COLO829 (cell line): ENCODE measurements around the gene LRRC3.
"Not testable (repeated sequence)": the region's sequence is repeated elsewhere in the genome, so short reads cannot be mapped to it uniquely, and the experiment has no call there.

ENCODE experiments used
- DNase-seq: peaks from one replicate; pipeline ENCODE4 v3.0.0; 2012; ENCODE audit warnings: low spot score

The LRRC3 gene

DNA sequence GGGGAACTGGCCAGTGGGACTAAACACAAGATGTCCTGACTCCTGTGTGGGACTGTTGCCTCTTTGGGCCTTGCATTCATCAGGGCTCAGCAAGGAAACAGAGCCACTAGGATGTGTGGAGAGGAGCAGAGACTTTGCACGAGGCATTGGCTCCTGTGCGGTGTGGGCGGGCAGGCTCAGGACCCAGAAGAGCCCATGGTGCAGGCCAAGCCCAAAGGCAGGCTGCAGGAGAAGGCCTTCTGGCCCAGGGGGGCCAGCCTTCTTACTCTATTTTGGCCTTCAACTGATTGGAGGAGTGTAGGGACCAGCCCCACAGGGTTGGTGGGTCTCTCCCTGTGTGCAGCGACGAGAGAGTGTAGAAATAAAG lies 23.5 kb downstream of the LRRC3 start:
- DNase-seq: no peak

- not testable (repeated sequence) for DNase-seq
Measured at GRCh38 chr21:44479556-44480199, 24.4 kb downstream of the LRRC3 start.

DNA sequence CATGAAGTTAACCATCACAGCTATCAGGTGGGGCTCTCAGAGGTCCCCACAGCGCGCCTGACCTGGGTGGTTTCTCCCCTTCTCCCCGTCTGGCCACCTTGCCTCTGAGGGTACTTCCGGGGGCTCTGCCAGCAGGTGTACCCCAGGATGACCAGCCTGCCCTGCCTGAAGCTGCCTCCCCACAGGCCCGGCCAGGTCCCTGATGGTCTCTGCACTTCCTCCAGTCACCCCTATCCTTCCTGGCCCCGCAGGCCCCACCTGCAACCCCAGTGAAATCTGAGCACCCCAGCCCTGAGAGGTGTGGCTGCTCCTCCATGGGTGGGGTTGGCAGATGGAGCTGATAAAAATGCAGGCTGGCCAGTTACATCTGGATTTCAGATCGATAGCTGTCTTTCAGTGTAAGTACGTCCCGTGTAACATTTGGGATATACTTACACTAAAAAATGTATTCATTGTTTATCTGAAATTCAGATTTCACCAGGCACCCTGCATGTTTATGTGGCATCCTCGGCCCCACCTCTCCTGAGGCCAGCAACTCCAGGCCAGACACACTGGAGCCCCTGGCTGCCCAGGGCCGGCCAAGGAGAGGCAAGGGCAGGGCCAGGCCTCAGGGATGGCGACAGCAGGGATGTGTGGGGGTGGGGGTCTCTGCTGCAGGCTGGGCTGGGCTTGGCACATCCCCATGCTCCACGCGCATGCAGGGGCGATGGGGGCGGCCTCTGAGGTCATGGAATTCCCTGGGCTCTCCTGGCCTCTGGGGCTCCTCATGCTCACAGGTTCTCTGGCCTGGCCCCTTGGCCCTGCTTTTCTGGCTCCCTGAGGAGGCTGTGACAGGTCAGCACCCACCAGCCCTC lies 25.1 kb downstream of the LRRC3 start:
- DNase-seq: no peak

DNA sequence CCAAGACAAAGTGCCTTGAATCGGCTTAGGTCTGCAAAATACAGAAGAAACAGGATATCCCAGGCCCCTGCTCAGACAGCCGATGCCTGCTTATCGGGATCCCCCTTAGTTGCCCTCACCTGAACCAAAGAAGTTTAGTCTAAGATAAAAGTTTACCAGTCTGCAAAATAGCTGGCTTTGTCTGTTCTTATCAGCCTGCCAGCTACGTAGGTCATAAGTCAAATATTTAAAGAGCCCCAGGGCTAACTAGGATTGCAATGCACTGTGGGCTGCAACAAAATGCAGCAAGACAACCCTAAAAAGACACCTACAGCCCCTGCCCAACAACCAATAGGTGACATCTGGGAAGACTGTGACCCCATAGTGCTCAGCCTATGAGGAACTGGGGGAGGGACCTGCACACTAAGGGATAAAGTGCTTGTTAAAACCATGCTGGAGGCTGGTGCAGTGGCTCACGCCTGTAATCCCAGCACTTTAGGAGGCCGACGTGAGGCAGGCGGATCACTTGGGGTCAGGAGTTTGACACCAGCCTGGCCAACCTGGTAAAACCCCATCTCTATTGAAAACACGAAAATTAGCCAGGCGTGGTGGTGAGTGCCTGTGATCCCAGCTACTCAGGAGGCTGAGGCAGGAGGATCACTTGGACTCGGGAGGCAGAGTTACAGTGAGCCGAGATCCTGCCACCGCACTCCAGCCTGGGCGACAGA lies 27.4 kb downstream of the LRRC3 start:
- no peak for DNase-seq

- DNase-seq: no peak
Measured at GRCh38 chr21:44483288-44484237, 28.3 kb downstream of the LRRC3 start.

DNA sequence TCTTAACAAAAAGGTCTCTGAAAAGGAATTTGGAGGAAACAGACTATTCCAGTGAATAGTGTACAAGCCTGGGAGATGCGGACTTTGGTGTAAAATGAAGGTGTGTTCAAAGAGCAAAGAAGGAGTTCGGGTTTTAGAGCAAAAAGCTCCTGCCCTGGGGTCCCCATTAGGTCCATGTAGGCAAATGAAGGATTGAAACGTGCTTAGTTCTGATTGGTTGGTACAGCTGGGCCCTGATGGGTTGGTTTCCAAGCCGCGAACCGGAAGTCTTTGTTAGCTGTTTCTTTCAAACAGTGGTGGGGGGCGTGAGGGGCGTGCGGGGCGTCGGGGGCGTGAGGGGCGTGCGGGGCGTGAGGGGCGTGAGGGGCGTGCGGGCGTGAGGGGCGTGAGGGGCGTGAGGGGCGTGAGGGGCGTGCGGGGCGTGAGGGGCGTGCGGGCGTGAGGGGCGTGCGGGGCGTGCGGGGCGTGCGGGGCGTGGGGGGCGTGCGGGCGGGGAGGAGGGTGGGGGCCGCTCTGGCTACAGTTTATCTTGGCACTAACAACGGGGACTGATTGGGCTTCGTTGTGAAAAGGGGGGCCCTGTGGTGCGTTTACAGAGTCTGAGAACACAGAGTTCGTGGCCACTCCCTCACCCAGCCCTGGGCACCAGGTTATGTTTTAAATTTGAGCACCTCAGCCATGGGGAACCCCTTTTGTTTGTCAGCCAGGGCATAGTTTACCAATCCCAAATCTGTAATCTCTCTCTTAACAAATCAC lies 29.4 kb downstream of the LRRC3 start:
- DNase-seq: no peak

DNA sequence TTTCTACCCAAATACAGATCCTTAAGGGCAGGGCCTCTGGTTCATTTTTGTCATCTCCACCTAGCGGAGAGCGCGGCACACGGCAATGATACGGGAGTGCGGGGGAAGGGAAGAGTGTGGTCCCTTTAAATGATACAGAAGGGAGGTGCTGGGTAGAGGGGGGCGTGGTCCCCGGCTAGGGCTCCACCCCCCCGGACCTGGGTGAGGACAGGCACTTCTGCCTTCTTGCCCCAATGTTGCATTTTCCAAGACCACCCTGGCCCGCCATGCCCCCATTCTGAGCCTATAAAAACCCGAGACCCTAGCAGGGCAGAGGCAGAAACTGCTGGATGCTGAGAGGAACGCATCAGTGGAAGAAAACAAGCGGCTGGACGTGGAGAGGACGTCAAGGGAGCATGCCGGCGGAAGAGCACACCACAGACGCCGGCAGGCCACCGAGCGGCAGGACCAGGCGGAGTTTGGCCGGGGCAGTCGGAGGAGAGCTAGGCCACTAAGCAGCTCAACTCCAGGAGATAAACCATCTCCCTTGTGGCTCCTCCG lies 30.0 kb downstream of the LRRC3 start:
- DNase-seq: no peak

DNA sequence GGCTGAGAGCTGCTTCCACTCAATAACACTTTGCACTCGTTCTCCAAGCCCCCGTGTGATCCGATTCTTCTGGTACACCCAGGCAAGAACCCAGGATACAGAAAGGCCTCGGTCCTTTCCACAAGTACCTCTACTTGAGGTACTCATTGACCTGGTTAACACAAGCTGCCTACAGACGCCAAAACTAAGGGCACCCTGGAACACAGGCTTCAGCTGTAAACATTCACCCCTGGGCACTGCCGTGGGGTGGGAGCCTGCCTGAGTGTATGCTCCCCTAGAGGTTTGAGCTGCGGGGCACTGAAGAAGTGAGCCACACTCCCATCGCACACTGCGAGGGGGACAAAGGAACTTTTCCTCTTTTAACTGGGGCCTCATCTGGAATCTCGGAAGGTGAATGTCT lies 30.5 kb downstream of the LRRC3 start:
- DNase-seq: no peak

DNA sequence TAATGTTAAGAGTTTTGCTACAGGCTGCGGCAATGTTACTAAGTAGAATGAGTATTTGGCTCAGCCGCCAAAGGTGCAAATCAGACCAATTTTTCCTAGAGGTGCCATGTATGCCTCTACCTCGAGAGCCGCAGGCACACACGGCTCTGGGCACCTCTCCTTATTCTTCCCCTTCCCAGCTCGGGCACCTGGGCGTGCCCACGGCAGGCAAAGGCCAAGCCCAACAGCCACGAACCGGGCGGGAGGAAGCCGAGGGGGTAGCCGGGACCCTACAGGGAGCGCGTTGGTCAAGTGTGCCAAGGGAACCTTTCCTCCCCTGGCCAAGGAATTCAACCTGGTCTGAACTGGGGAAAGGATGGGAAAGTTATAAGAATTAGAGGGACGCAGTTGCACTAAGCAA lies 31.0 kb downstream of the LRRC3 start:
- DNase-seq: no peak

DNA sequence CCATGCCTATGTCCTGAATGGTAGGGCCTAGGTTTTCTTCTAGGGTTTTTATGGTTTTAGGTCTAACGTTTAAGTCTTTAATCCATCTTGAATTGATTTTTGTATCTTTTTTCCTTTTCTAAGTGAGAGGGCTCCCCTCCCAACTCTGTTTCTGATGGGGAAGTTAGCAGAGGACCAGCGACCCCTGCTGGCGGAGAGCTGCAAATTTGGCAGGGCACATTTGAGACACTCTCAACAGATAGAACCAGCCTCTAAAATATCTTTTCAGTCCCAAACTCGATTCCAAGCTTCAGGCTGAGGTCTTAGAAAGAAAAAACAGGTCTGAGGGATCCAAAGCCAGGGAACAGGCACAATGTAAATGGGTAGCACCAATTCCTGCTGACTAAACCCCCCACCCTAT lies 32.5 kb downstream of the LRRC3 start:
- peak; percentile 13 for DNase-seq

DNA sequence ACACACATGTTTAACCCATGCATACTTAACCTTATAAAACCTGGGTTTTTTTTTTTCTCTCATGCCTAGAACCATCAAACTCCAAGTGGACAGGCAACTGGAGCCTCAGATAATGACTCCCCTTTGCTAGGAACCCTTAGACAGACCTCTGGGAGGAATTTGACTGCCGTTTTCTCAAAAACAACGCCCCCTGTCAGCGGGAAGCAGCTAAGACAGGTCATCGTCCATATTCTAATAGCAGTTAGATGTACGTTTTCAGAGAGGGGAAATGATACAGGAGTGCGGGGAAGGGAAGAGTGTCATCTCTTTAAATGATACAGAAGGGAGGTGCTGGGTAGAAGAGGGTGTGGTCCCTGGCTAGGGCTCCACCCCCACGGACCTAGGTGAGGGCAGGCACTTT lies 34.7 kb downstream of the LRRC3 start:
- no peak for DNase-seq

DNA sequence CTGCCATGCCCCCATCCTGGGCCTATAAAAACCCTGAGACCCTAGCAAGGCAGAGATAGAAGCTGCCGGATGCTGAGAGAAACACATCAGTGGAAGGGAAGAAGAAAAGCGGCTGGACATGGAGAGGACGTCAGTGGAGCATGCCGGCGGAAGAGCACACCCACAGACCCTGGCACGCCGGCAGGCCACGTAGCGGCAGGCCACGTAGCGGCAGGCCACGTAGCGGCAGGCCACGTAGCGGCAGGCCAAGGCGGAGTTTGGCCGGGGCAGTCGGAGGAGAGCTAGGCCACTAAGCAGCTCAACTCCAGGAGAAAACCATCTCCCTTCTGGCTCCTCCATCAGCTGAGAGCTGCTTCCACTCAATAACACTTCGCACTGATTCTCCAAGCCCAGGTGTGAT lies 35.1 kb downstream of the LRRC3 start:
- no peak for DNase-seq

DNA sequence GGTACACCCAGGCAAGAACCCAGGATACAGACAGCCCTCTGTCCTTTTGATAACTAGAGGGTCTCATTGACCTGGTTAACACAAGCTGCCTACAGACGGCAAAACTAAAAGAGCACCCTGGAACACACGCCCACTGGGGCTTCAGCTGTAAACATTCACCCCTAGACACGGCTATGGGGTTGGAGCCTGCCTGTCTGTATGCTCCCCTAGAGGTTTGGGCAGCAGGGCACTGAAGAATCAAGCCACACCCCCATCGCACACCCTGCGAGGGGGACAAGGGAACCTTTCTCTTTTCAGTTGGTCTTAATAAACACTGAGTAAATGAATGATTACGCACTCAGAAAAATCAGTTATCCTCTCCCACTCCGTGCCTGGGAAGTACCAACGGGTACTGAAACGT lies 35.5 kb downstream of the LRRC3 start:
- DNase-seq: no peak

DNA sequence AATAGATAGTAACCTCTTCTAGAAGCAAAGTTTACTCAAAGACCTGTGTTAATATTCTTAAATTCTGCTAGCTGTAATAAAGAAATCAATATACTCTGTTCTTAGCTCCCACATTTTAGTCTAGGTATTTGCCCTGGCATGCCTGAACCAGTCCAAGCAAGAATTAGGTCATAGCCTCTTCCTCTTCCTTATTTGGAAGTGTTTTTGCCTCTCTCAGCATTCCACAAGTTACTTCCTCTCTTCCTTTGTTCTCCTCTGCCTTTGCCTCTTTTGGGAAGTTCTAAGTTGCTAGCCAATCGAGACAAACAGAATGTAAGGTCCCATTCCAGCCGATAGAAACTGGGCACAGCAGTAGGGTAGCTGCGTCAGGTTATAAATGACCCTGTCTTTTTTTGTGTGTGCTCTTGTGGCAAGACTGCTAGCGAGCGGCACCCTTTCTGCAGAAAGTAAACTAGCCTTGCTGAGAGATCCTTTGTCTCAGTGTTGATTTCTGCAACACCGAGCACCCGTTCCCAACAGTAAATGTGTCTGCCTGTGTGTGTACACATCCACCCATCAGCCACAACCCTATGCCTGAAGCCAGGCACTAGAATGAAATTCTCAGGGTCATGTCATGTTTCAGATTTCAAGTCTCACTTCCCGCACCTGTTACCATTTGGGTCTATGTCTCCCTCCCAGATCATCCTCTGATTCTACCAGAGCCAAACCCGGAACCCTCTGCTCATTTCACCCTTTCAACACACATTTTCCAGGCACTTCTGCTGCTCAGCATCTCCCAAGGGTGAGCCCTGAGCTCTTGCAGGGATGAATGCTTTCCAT lies 37.5 kb downstream of the LRRC3 start:
- no peak for DNase-seq

GRCh38 chr21:44494418-44494817 lies 39.1 kb downstream of the LRRC3 start:
- DNase-seq: no peak

DNA sequence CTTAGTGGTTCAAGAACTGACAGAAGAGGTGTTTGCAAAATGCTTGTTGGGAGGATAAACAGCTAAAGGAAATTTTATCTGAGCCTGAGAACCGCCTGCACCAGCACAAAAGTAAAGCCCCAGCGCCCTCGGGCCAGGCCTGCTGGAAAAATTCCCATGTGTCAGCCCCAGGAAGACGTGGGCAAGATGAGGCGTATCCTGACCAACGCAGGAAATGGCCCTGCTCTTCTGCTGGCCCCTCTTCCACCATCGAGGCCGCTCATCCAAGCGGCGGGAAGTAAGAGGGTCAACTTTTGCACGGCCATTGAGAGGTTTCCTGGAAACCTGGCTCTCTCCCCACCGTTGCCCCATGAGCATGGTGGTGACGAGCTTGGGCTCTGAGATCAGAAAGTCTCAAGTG lies 39.6 kb downstream of the LRRC3 start:
- no peak for DNase-seq

DNA sequence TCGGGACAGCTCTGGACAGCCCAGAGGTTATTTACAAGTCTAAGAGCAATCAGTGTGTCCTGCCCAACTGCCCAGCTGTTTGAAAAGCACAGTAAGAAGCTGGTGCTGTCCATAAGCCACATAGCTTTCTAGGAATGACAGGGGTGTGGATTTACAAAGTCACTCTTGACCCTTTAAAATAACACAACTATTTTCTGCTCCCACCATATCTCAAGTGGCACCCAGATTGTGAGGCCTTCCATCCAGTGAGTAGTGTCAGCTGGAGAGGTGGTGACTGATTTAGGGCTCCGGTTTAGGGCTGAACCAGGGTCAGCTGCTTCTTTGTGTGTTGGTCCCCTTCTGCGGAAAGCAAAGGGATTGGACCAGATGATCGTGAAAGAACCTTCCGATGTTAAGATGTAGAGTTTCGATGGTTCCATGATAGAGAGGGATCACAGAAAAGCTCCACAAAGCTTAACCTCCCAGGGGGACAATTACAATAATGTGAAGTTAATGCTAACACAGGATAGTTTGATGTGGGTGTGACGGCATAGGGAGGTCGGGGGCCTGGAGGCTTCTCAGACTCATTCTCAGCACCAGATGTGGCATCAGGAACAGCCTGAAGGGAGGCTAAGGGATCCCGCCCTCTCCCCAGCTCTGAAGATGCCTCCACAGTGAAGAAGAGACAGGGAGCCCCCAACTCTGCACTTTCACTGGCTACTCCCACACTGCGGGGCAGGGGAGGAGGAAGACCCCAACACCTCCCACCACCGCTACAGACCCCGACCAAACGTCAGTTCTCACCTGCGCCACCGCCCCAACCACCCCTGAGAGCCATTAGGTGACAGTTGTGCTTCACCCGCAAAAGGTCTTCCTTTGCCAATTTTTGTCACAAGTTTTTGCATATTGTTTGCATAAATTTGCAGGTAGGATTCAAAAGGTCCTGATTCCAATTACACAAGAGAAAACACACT lies 40.6 kb downstream of the LRRC3 start:
- no peak for DNase-seq

DNA sequence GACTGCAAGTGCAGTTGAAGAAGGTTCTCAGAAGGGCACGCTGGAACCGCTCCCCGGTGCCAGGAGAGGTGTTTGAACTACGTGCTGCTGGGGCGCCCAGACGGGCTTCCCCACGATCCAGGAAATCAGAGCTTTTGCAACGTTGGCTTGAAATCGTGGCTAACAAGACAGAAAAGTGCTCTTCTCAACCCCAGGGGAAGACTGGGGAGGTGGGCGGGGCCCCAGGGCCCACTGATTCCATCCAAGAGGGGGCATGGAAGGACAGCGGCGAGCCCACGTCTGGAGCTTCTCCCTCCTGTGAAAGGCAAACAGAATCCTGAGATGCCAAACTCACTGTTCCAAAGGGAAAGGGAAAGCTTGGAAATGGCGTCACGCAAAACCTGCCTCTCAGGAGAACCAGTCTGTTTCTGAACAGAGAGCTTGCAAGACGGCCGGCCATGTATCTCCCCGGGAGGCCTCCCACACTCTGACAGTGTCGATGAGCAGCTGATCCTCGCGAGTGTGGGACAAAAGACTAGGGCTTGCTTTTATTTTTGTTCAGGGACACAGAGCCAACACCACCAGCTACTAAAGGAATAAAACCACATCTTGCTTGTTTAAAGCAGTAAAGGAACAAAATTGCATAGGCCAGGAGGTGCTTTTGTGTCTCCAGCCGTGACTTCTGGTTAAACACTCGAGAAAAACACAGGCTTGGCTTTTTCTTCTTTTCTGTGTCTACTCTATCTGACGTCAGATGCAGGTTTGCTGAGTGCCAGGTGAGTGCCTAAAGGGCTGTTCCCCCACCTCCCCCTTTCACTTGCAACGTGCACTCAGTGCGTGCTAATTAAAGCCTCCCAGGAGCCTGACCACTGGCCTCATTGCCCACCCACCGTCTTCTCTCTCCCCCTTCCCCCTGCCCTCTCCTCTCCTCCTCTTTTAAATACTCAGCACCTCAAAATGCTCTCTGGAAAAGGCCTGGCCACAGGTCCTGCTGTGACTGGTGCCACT lies 41.5 kb downstream of the LRRC3 start:
- no peak for DNase-seq
